ENCODE data around the gene KBTBD13.

DNA sequence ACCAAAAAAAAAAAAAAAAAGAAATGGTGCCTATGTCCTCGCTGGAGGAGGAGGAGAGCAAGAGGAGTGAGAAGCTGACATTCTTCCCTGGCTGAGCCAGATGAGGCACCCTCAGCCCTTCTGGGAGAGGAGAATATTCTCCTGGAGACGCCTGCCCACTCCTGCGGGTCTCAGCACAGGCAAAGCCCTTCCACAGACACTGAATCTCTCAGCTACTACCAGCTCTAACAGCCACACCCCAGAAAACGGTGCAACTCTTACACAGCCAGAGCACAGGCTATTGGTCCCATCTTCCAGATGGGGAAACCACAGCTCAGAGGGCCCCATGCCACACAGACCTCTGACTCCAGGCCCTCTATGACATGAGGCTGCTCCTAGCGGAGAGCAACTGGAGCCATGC is 14.5 kb upstream of the KBTBD13 start:
- TF ChIP-seq, protein P1, sequence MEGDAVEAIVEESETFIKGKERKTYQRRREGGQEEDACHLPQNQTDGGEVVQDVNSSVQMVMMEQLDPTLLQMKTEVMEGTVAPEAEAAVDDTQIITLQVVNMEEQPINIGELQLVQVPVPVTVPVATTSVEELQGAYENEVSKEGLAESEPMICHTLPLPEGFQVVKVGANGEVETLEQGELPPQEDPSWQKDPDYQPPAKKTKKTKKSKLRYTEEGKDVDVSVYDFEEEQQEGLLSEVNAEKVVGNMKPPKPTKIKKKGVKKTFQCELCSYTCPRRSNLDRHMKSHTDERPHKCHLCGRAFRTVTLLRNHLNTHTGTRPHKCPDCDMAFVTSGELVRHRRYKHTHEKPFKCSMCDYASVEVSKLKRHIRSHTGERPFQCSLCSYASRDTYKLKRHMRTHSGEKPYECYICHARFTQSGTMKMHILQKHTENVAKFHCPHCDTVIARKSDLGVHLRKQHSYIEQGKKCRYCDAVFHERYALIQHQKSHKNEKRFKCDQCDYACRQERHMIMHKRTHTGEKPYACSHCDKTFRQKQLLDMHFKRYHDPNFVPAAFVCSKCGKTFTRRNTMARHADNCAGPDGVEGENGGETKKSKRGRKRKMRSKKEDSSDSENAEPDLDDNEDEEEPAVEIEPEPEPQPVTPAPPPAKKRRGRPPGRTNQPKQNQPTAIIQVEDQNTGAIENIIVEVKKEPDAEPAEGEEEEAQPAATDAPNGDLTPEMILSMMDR (IDR thresholded peaks at IDR 0.05) = no peak
- TF ChIP-seq POLR2A (IDR thresholded peaks at IDR 0.05) = no peak

Data from testis (tissue), 2 donors.